GM19240 (cell line): ENCODE results near the gene CABCOCO1.

Experiments used
- DNase-seq: peaks from one replicate; pipeline ENCODE4 v3.0.0; 2011; ENCODE audit warnings: low spot score; ENCODE audit not compliant: insufficient read length

Gene CABCOCO1

GRCh38 chr10:61662794-61663259 lies at the start of gene CABCOCO1:
TSS of gene CABCOCO1 (plus strand) at chr10:61662929. CDS start at chr10:61662973, 44 bp downstream.
- DNase-seq = no peak

GRCh38 chr10:61613665-61614064 lies 49.1 kb upstream of the CABCOCO1 start:
- no peak for DNase-seq

- no peak for DNase-seq
Measured at GRCh38 chr10:61616611-61617010, 46.1 kb upstream of the CABCOCO1 start.

- no peak for DNase-seq
Measured at GRCh38 chr10:61617180-61617579, 45.5 kb upstream of the CABCOCO1 start.

GRCh38 chr10:61617586-61617985 lies 45.1 kb upstream of the CABCOCO1 start:
- DNase-seq = no peak

- no peak for DNase-seq
Measured at GRCh38 chr10:61618388-61618961, 44.3 kb upstream of the CABCOCO1 start.

GRCh38 chr10:61620506-61620905 lies 42.2 kb upstream of the CABCOCO1 start:
- no peak for DNase-seq

- DNase-seq = no peak
Measured at GRCh38 chr10:61621605-61622051, 41.1 kb upstream of the CABCOCO1 start.

GRCh38 chr10:61623161-61623560 lies 39.6 kb upstream of the CABCOCO1 start:
- DNase-seq = no peak

GRCh38 chr10:61626209-61626608 lies 36.5 kb upstream of the CABCOCO1 start:
- no peak for DNase-seq

- no peak for DNase-seq
Measured at GRCh38 chr10:61627266-61627665, 35.5 kb upstream of the CABCOCO1 start.

GRCh38 chr10:61628151-61628874 lies 34.4 kb upstream of the CABCOCO1 start:
- no peak for DNase-seq

- DNase-seq = no peak
Measured at GRCh38 chr10:61628875-61629513, 33.7 kb upstream of the CABCOCO1 start.

- no peak for DNase-seq
Measured at GRCh38 chr10:61629576-61629975, 33.2 kb upstream of the CABCOCO1 start.

- DNase-seq = no peak
Measured at GRCh38 chr10:61632057-61632670, 30.6 kb upstream of the CABCOCO1 start.

- no peak for DNase-seq
Measured at GRCh38 chr10:61633665-61634064, 29.1 kb upstream of the CABCOCO1 start.

GRCh38 chr10:61634746-61635145 lies 28.0 kb upstream of the CABCOCO1 start:
- DNase-seq = no peak

- DNase-seq = no peak
Measured at GRCh38 chr10:61635471-61635870, 27.3 kb upstream of the CABCOCO1 start.

GRCh38 chr10:61635932-61636331 lies 26.8 kb upstream of the CABCOCO1 start:
- DNase-seq = no peak

- DNase-seq = no peak
Measured at GRCh38 chr10:61639952-61640351, 22.8 kb upstream of the CABCOCO1 start.

GRCh38 chr10:61640856-61641255 lies 21.9 kb upstream of the CABCOCO1 start:
- no peak for DNase-seq

GRCh38 chr10:61642150-61642571 lies 20.6 kb upstream of the CABCOCO1 start:
- no peak for DNase-seq
